ENCODE data around the gene DNAJB8.

The DNAJB8 gene

DNA sequence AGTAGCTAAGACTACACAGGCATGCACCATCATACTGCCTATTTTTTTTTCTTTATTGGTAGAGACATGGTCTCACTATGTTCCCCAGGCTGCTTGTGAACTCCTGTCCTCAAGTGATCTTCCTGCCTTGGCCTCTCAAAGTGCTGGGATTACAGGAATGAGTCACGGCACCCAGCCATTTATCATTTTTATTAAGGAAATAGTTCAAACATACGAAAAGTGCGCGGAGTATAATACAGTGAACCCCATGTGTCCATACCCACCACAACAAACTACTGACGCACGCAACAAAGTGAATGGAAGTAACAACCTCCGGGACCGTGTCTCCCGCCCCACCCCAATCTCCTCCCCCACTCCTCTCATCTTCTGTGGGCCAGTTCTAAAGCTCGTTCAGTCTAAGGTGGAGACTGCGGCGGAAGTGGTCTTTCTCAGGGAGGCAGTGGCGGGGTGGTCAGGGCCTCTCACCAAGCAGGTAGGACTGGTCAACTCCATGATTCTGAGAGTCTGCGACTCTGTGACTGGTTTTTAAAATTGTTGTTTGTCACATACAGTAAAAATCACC, 42.1 kb downstream of the DNAJB8 start:
- DNase-seq: no peak

GRCh38 chr3:128423525-128424147, 43.1 kb downstream of the DNAJB8 start:
- DNase-seq: no peak

DNA sequence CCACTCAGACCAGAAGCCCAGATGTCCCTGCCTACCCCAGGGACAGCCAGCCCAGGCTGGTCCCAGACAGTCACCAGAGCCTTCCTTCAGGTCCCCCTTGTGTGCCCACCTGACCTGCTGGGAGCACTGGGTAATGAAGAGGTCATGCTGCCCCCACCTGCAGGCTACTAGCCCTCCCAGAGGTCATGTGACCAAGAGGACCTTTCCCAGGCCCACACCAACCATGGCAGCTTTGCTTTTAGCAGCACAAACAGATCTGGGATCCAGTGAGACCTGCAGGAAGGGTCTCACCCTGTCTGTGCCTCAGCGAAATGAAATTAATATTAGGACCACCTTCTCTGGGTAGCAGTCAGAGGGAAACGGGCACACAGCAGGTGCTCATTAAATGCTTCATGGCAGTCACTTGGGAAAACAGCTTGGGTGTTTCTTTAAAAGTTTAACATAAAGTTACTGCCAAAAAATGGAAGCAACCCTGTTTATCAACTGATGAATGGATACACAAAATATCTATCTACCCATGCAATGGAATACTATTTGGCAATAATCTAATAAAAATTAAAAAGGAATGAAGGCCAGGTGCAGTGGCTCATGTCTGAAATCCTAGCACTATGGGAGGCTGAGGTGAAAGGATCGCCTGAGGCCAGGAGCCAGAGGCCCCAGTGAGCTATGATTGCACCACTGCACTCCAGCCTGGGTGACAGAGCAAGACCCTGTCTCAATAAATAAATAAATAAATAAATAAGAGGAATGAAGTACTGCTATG, 43.7 kb downstream of the DNAJB8 start:
- no peak for DNase-seq

- DNase-seq: peak; percentile 34
Measured at GRCh38 chr3:128421966-128422365, 44.7 kb downstream of the DNAJB8 start.

DNA sequence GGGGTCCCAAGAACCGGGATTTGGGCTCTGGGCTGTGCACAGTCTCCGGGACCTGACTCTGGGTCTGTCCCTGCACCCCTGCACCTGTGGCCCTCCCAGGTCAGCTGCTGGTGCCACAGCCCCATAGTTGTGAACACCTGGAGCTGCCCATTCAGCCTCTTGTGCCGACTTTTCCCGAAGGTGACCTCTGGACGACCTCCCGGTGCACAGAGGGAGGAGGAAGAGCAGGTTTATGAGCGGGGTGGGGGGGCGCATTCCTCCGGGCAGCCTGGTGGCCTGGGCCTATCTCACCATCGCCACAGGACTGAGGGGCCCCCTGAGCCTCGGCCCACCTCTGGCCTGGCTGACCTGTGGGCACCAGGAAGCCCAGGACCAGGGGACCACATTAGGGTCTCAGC, 45.3 kb downstream of the DNAJB8 start:
- DNase-seq: no peak

DNA sequence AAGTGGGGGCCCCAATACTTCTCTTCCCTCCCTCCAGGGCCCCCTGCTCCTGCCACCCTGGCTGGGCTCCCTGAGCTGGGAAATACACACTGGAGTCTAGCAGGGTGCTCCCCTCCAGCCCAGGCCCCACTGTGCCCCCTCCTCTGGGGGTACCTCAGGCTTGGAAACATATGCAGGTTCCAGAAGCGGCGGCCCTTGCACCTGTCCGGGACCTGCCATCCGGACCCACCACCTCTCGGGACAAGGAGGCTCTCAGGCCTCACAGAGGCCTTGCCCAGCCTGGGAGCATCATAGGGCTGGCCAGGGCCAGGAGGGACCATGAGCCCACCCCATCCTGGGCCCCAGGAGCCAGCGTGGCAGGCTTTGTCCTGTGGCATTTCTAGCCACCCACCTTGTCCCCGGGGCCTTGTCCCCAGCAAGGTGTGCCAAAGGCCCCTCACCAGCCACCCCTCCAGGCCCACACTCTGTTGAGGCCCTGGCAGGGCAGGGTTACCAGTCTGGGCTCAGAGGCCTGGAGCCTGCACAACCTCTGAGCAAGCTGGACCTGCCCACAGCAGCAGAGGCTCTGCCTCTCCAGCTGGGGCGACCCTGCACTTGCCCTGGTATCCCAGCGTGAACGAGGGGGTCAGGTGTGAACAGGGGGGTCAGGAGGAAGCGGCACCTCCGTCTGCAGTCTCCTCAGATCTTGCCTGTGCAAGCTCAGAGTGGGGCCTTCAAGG, 45.8 kb downstream of the DNAJB8 start:
- DNase-seq: no peak

GRCh38 chr3:128420289-128420688, 46.4 kb downstream of the DNAJB8 start:
- DNase-seq: peak; percentile 12

DNA sequence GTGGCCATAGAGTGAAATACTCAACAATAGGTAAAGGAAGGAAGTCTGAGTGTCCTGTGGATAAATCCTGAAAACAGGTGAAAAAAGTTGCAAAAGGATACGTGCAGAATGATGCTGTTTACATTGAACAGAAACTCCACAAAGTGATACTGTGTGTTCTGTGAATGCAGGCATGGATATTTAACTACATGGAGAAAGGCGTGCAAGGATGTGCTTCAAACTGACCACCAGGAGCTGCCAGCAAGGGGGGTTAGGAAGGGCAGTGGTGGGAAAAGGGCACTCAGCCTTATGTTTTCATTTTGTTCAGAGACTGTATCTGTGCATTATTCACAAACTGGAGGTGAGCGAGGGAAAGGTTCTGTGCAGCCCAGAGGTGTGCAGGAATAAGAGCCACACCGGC, 47.4 kb downstream of the DNAJB8 start:
- DNase-seq: no peak

DNA sequence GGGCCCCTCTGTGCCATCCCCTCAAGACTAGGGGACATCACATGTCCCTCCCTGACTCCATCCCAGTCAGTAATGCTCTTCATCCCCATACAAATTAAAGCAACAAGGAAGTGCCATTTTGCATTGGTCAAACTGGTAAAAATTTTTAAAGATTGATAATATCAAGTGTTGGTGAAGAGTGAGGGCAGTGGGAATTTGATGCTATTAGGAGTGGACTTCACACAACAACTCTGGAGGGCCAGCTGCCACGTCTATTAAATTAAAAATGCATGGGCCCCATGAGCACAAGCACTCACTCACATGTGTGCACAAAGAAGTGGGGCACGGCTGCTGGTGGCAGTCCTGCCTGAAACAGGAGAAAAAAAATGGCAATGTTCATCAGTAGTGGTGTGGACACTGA, 47.8 kb downstream of the DNAJB8 start:
- DNase-seq: no peak

DNA sequence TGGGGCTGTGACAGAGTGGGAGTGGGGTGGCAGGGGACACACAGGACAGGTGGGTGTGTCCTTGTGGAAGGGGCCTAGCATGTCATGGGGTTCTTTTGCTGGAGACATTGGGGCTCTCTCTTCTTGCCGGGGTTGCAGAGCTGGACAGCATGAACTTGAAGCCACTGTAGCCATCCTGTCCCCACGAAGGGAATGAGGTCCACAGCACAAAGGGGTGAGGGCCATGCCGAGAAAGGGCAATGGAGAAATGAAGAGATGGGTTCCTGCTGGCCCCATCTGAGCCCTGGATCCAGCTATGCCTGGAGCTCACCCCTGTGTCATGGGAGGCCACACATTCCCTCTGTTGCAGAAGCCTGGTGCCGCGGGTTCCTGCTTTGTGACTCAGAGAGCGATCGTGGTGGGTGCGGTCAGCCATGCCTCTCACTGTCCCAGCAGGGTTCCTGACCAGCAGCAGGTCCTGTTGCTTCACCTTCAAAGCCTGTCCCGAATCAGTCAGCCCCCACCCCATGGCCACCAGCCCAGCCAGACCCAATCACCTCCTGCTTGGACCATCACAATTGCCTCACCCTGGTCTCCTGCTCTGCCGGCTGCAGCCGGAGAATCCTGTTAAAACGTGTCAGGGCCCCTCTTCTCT, 50.0 kb downstream of the DNAJB8 start:
- no peak for DNase-seq

GRCh38 chr3:128415773-128416577, 50.7 kb downstream of the DNAJB8 start:
- DNase-seq: no peak

- DNase-seq: no peak
Measured at GRCh38 chr3:128415200-128415772, 51.4 kb downstream of the DNAJB8 start.

DNA sequence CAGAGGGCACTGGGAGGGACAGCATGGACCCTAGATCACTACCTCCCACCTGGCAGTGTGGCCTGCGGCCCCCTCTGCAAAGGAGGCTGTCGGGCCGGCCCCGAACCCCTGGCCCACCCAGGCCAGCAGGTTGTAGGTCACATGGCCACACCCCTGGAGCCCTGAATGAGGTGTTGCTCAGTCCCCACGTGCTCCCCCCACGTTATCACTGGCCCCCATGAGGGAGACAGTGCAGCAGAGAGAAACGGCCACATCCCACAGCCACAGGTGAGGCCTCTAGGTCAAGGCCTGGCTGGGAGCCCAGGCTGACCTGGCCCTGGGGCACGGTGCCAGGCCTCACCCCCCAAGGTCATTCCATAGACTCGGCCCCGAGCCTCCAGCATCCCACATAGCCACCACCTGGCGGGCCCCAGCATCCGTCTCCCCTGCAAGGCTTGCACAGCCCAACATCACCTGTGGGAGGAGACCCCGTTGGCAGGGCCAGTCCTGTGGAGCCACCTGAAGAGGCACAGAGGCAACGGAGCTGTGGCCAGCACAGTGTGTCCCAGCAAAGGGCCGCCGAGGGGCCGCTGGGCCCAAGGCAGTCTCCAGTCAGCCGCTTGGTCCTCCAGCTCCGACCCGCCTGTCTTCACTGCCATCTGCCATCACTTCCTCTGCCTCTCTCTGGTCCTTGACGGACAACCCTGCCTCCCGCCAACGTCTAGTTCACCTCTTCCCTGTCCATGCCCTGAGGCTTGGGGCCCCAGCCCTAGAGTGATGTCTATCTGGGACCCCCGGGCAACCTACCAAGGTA, 53.1 kb downstream of the DNAJB8 start:
- no peak for DNase-seq

DNA sequence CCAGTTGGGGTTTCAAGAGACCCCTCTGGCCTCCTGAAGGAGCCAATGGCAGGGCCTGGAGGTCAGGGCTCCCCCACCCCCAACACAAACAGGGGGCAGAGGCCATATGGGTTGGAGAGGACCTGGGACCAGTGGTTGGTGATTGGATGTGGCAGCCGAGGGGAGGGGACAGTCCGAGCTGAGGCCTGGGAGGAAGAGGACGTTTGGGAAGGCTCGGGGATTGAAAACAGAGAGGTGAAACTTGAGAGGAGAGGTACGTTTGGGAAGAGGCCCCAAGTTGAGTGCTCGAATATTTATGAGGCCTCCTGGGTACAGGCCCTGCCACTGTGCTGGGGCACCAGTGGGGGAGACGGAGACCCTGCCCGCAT, 53.7 kb downstream of the DNAJB8 start:
- DNase-seq: no peak

Data from NCI-H69 (cell line).